M059J (cell line): Measurements from ENCODE around the gene NXPH4. TPM values are rescaled to one million over a fixed set of nuclear protein-coding genes. Genes with fewer than 3 reads are reported as not detected.

Source experiments
- DNase-seq: peaks from one replicate; pipeline ENCODE4 v3.0.0-alpha.2; 2012; ENCODE audit warnings: low read depth
- total RNA-seq: library from RNA; depleted of rRNA; stranded (reverse); fragments of >200 nt; shearing (Covaris generic); gene quantifications from 2 replicates; pipeline ENCODE4 v1.2.3, GENCODE V29; 2014; rRNA removed

The NXPH4 gene
- total RNA-seq, 1 experiment from 2014 or later: 6.8 TPM

- no peak for DNase-seq
Observed at GRCh38 chr12:57273516-57273915, 56.9 kb downstream of the NXPH4 start.

Other genes with a start within 250 kb of the NXPH4 start
- 3.3 TPM in 2 replicates for gene ZBTB39, start 210.2 kb upstream of the NXPH4 start, total RNA-seq
- gene TAC3, start 200.3 kb upstream of the NXPH4 start, total RNA-seq: not detected in 2 replicates
- gene MYO1A, start 166.7 kb upstream of the NXPH4 start, total RNA-seq: not detected in 2 replicates
- gene NEMP1, start 138.0 kb upstream of the NXPH4 start, total RNA-seq: 18.1 and 30.3 TPM in 2 replicates
- 11.0 and 18.9 TPM in 2 replicates for gene NAB2, start 127.7 kb upstream of the NXPH4 start, total RNA-seq
- gene STAT6, start 105.4 kb upstream of the NXPH4 start, total RNA-seq: not detected in 2 replicates
- gene LRP1, start 88.3 kb upstream of the NXPH4 start, total RNA-seq: 8.5 and 24.9 TPM in 2 replicates
- not detected in 2 replicates for gene LRP1-AS, start 69.2 kb upstream of the NXPH4 start, total RNA-seq
- gene SHMT2, start 12.9 kb downstream of the NXPH4 start, total RNA-seq: 113 and 139 TPM in 2 replicates
- 0.10 TPM in 1 of 2 replicates, not detected in the other for gene STAC3, start 34.4 kb downstream of the NXPH4 start, total RNA-seq
- gene R3HDM2, start 214.2 kb downstream of the NXPH4 start, total RNA-seq: 12.1 and 16.4 TPM in 2 replicates
- not detected in 2 replicates for gene INHBC, start 218.0 kb downstream of the NXPH4 start, total RNA-seq
- gene INHBE, start 238.5 kb downstream of the NXPH4 start, total RNA-seq: 0.42 and 1.4 TPM in 2 replicates
- 1.5 TPM in 1 of 2 replicates, not detected in the other for gene GLI1, start 243.0 kb downstream of the NXPH4 start, total RNA-seq